CD4-positive, alpha-beta T cell (primary cell): Measurements from ENCODE around the gene BPIFB2. TPM values are rescaled to one million over a fixed set of nuclear protein-coding genes. Genes with fewer than 3 reads are reported as not detected.

Experiments
- ATAC-seq: fragments of 200-7000 bp; cut with Tn5 transposase; one replicate; pipeline ENCODE4 v1.10.0; 2022; ENCODE audit warnings: mild to moderate bottlenecking; ENCODE audit not compliant: poor library complexity
- CTCF ChIA-PET: fragments of 350-600 bp; sonication (Branson Sonifier 250); formaldehyde crosslinking; loops from one replicate; lab custom pipeline; 2021; ENCODE audit warnings: antibody characterized with exemption, inconsistent platforms; lab: Charles Lee
- POLR2A ChIA-PET: fragments of 350-600 bp; sonication (Branson Sonifier 250); formaldehyde crosslinking; loops from one replicate; lab custom pipeline; 2021; ENCODE audit warnings: antibody characterized with exemption, inconsistent platforms; lab: Charles Lee
- DNase-seq, 14 experiments: peaks; one replicate each; pipeline ENCODE4 v3.0.0-alpha.2; 2013 to 2020; ENCODE audit warnings: mixed read lengths in 2 of 14
- H3K27ac ChIP-seq, 2 donors: one replicate each; pipeline versions ENCODE4 v1.5.1 to v1.7.0; 2013; ENCODE audit warnings: low read length in 2 of 2, low read depth in 1 of 2, mild to moderate bottlenecking in 1 of 2
- H3K27me3 ChIP-seq, 2 experiments: 1 replicate in 1 of 2; 2 replicates in 1 of 2; pipeline versions ENCODE4 v1.6.1 to v1.7.0; 2013; ENCODE audit warnings: low read length in 2 of 2, control low read depth in 1 of 2, mild to moderate bottlenecking in 1 of 2, moderate library complexity in 1 of 2; ENCODE audit not compliant: insufficient read depth in 2 of 2, control insufficient read depth in 1 of 2
- H3K36me3 ChIP-seq: one replicate; pipeline ENCODE4 v1.6.1; 2013; ENCODE audit warnings: low read length, control low read depth; ENCODE audit not compliant: insufficient read depth
- H3K4me1 ChIP-seq: one replicate; pipeline ENCODE4 v1.6.1; 2013; ENCODE audit warnings: low read length, control low read depth; ENCODE audit not compliant: insufficient read depth
- H3K4me3 ChIP-seq: one replicate; pipeline ENCODE4 v1.5.1; 2013; ENCODE audit warnings: mild to moderate bottlenecking, low read length, moderate library complexity
- H3K9me3 ChIP-seq, 2 experiments: 1 replicate in 1 of 2; 2 replicates in 1 of 2; pipeline versions ENCODE4 v1.6.1 to v1.7.0; 2013; ENCODE audit warnings: low read length in 2 of 2, mild to moderate bottlenecking in 2 of 2, control low read depth in 1 of 2, moderate library complexity in 1 of 2; ENCODE audit not compliant: control insufficient read depth in 1 of 2, insufficient read depth in 1 of 2
- H3K27ac Mint-ChIP-seq: one replicate; pipeline ENCODE4 v1.8.0; 2020; ENCODE audit warnings: mixed read lengths
- H3K27me3 Mint-ChIP-seq: one replicate; pipeline ENCODE4 v1.8.0; 2021; ENCODE audit warnings: mixed read lengths
- H3K36me3 Mint-ChIP-seq: one replicate; pipeline ENCODE4 v1.8.0; 2021; ENCODE audit warnings: low read depth, mixed read lengths
- H3K4me1 Mint-ChIP-seq: one replicate; pipeline ENCODE4 v1.8.0; 2021; ENCODE audit warnings: low read depth, mixed read lengths
- H3K4me3 Mint-ChIP-seq: one replicate; pipeline ENCODE4 v1.8.0; 2020; ENCODE audit warnings: mild to moderate bottlenecking, mixed read lengths
- H3K9me3 Mint-ChIP-seq: one replicate; pipeline ENCODE4 v1.8.0; 2020; ENCODE audit warnings: mixed read lengths
- intact Hi-C, 2 experiments: fragments of 100-400 bp; cut with DNase I in 1 of 2; cut with micrococcal nuclease in 1 of 2; formaldehyde crosslinking; loops; one replicate each; pipeline versions ENCODE4 v1.15.1 to v1.9.0; 2023 to 2025; cut with DNase I, micrococcal nuclease
- total RNA-seq, 174 experiments: library from RNA in 2 of 174; stranded (reverse) in 2 of 174; gene quantifications; one replicate each; pipeline ENCODE4 v1.2.3 and lab custom pipeline; 2021 to 2026
- TF ChIP-seq, protein P1 (sequence below): fragments of 200-600 bp; IDR thresholded peaks from one replicate; pipeline ENCODE4 v1.8.0; 2022; ENCODE audit warnings: antibody characterized with exemption, mild to moderate bottlenecking

The BPIFB2 gene
- total RNA-seq, 2 experiments from 2014 or later, result not detected

DNA sequence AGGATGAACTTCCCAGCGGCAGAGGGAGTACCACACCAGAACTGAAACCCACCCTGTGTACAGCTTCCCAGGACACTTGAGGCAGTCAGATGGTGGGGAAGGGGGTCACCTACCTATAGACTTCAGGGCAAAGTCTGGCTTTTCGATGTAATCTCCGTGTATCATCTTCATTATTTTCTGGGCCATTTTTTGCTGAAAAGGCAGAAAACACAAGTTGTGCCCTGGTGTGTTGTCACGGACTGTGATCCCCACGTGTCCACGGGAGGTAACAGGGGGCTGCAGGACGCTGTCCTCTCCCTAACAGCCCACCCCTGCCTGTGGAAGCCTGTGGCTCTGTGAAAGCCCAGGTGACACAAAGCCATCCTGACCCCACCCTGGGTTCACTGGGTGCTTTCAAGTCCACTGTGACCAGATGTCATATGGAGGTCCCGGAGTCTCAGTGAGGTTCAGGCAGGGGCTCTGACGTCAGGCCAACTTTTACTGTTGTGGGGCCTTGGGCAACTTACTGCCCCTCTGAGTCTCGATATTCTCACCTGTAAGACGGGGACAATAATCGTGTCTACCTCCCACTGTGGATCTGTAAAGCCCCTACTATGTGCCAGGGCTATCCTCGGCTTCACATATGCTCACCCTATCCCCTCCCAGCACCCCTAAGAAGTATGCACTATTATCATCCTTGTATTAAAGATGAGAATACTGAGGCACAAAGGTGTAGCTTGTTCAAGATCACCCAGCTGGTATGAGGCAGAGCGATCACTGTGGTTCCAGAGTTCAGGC is 17.8 kb upstream of the BPIFB2 start:
- Histone ChIP-seq H3K4me3 (no peak overlapping the region), H3K4me1 (peaks cover 25% of the 10 kb centered on the region), H3K9me3 (peaks cover under 1 to 7% of the 10 kb centered on the region in 2 experiments), H3K27me3 (no peaks in the 10 kb centered on the region), H3K36me3 (no peaks in the 10 kb centered on the region), H3K27ac (no peak overlapping the region)
- TF ChIP-seq, protein P1, sequence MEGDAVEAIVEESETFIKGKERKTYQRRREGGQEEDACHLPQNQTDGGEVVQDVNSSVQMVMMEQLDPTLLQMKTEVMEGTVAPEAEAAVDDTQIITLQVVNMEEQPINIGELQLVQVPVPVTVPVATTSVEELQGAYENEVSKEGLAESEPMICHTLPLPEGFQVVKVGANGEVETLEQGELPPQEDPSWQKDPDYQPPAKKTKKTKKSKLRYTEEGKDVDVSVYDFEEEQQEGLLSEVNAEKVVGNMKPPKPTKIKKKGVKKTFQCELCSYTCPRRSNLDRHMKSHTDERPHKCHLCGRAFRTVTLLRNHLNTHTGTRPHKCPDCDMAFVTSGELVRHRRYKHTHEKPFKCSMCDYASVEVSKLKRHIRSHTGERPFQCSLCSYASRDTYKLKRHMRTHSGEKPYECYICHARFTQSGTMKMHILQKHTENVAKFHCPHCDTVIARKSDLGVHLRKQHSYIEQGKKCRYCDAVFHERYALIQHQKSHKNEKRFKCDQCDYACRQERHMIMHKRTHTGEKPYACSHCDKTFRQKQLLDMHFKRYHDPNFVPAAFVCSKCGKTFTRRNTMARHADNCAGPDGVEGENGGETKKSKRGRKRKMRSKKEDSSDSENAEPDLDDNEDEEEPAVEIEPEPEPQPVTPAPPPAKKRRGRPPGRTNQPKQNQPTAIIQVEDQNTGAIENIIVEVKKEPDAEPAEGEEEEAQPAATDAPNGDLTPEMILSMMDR, result no peak
- H3K27ac Mint-ChIP-seq, result no peak overlapping the region
- H3K4me1 Mint-ChIP-seq, result peaks cover 41% of the 10 kb centered on the region
- H3K27me3 Mint-ChIP-seq, result no peaks in the 10 kb centered on the region
- CTCF ChIA-PET, result no interaction called here
- ATAC-seq (no peak), DNase-seq (no peak)
- peaks cover 2% of the 10 kb centered on the region for H3K9me3 Mint-ChIP-seq
- H3K4me3 Mint-ChIP-seq, result no peak overlapping the region
- H3K36me3 Mint-ChIP-seq, result peaks cover 8% of the 10 kb centered on the region
- intact Hi-C loops, result loop anchor here (5.0 to 10.0 kb wide), 2 partner anchors 42 to 45 kb away; no protein-coding TSS in a partner anchor
- POLR2A ChIA-PET, result interaction anchor here (1.1 kb wide), 1 partner anchor 22 kb away, joined by 3 read pairs; no protein-coding TSS in a partner anchor

DNA sequence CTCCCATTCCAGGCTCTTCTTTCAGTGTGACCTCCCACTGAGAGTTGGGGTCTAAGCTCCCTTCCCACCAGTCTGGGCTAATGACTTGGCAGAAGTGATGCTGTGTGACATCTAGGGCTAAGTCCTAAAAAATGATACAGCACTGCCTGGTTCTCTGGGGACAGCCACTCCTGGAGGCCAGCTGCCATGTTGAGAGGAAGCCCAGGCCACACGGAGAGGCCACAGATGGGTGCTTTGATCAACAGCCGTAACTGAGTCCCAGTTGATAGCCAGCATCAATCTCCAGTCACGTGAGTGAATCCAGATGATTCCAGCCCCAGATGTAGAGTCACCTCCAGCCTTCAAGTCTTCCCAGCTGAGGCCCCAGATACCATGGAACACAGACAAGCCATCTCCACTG is 17.1 kb upstream of the BPIFB2 start:
- peaks cover 41% of the 10 kb centered on the region for H3K4me1 Mint-ChIP-seq
- intact Hi-C loops, result loop anchor here (5.0 to 10.0 kb wide), 2 partner anchors 43 to 46 kb away; no protein-coding TSS in a partner anchor
- H3K27ac Mint-ChIP-seq, result no peak overlapping the region
- no peak overlapping the region for H3K4me3 ChIP-seq
- CTCF ChIA-PET, result no interaction called here
- peaks cover 7 to 10% of the 10 kb centered on the region in 2 experiments for H3K9me3 ChIP-seq
- H3K27me3 Mint-ChIP-seq, result no peaks in the 10 kb centered on the region
- H3K36me3 Mint-ChIP-seq, result peaks cover 8% of the 10 kb centered on the region
- H3K36me3 ChIP-seq, result no peaks in the 10 kb centered on the region
- TF ChIP-seq, protein P1, result no peak
- H3K4me1 ChIP-seq, result peaks cover 25% of the 10 kb centered on the region
- POLR2A ChIA-PET, result interaction anchor here (1.1 to 2.2 kb wide), 2 partner anchors 18 to 23 kb away, joined by 3 to 7 read pairs; no protein-coding TSS in a partner anchor
- H3K27ac ChIP-seq, result no peak overlapping the region
- H3K27me3 ChIP-seq, result no peaks in the 10 kb centered on the region
- DNase-seq (no peak), ATAC-seq (no peak)
- H3K9me3 Mint-ChIP-seq, result peaks cover 4% of the 10 kb centered on the region
- H3K4me3 Mint-ChIP-seq, result no peak overlapping the region

DNA sequence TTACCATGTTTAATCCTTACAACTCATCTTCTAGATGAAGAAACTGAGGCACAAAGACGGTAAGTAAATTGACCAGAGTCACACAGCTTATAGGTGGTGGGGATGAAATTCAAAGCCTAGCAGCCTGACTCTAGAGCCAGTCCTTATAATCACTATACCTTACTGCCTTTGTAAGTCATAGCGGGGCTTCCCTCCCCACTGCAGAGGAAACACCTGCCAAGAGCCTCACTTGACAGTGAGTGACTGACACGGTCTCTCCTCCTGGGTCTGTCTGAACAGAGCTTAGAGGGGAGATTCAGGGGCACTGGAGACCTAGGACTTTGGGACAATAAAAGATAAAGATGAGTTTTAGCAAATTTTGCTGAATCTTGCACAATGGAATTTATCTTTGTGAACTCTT is 16.1 kb upstream of the BPIFB2 start:
- Histone ChIP-seq H3K27ac (no peak overlapping the region), H3K36me3 (no peaks in the 10 kb centered on the region), H3K4me3 (no peak overlapping the region), H3K4me1 (peaks cover 25% of the 10 kb centered on the region), H3K9me3 (peaks cover 11 to 14% of the 10 kb centered on the region in 2 experiments), H3K27me3 (no peaks in the 10 kb centered on the region)
- H3K4me1 Mint-ChIP-seq, result peaks cover 41% of the 10 kb centered on the region
- H3K9me3 Mint-ChIP-seq, result peaks cover 8% of the 10 kb centered on the region
- intact Hi-C loops, result loop anchor here (5.0 to 10.0 kb wide), 2 partner anchors 44 to 47 kb away; no protein-coding TSS in a partner anchor
- peak in 2 of 14 experiments; percentile 17 to 54 for DNase-seq
- ATAC-seq, result peak; percentile 62
- peak overlapping the region; percentile 66 for H3K27ac Mint-ChIP-seq
- H3K4me3 Mint-ChIP-seq, result no peak overlapping the region
- POLR2A ChIA-PET, result interaction anchor here (2.2 kb wide), 1 partner anchor 19 kb away, joined by 7 read pairs; no protein-coding TSS in a partner anchor
- TF ChIP-seq, protein P1, result no peak
- no peaks in the 10 kb centered on the region for H3K27me3 Mint-ChIP-seq
- CTCF ChIA-PET, result no interaction called here
- H3K36me3 Mint-ChIP-seq, result peaks cover 8% of the 10 kb centered on the region
